NCI-H748 (cell line): Measurements from ENCODE around the gene NLRP9.

Experiments used
- DNase-seq: peaks from one replicate; lab custom pipeline; 2025; ENCODE audit not compliant: unreplicated experiment; lab: John Stamatoyannopoulos, UW

The NLRP9 gene

GRCh38 chr19:55704494-55705245 is 33.5 kb downstream of the NLRP9 start:
- no peak for DNase-seq

- no peak for DNase-seq
These were observed 34.4 kb downstream of the NLRP9 start for GRCh38 chr19:55703790-55704215.

- no peak for DNase-seq
These were observed 36.0 kb downstream of the NLRP9 start for GRCh38 chr19:55702131-55702627.

- DNase-seq = no peak
These were observed 37.4 kb downstream of the NLRP9 start for GRCh38 chr19:55700813-55701212.

- no peak for DNase-seq
These were observed 39.0 kb downstream of the NLRP9 start for GRCh38 chr19:55699221-55699620.

GRCh38 chr19:55698256-55698655 is 39.9 kb downstream of the NLRP9 start:
- no peak for DNase-seq

GRCh38 chr19:55697698-55698097 is 40.5 kb downstream of the NLRP9 start:
- DNase-seq = no peak

- no peak for DNase-seq
These were observed 41.1 kb downstream of the NLRP9 start for GRCh38 chr19:55697069-55697440.

- no peak for DNase-seq
These were observed 41.7 kb downstream of the NLRP9 start for GRCh38 chr19:55696301-55697068.

- no peak for DNase-seq
These were observed 42.5 kb downstream of the NLRP9 start for GRCh38 chr19:55695511-55696290.

- no peak for DNase-seq
These were observed 43.3 kb downstream of the NLRP9 start for GRCh38 chr19:55694656-55695491.

- no peak for DNase-seq
These were observed 44.0 kb downstream of the NLRP9 start for GRCh38 chr19:55694241-55694655.

GRCh38 chr19:55693336-55693974 is 44.7 kb downstream of the NLRP9 start:
- no peak for DNase-seq

- no peak for DNase-seq
These were observed 45.5 kb downstream of the NLRP9 start for GRCh38 chr19:55692681-55693081.

- no peak for DNase-seq
These were observed 46.4 kb downstream of the NLRP9 start for GRCh38 chr19:55691561-55692481.

GRCh38 chr19:55690769-55691545 is 47.2 kb downstream of the NLRP9 start:
- DNase-seq = no peak

- DNase-seq = no peak
These were observed 48.0 kb downstream of the NLRP9 start for GRCh38 chr19:55690109-55690768.
